ENCODE data around the gene DSCAML1. TPM values are rescaled to one million over a fixed set of nuclear protein-coding genes. Genes with fewer than 3 reads are reported as not detected.
"Not testable (repeated sequence)": the region's sequence is repeated elsewhere in the genome, so short reads cannot be mapped to it uniquely, and the experiment has no call there.

DSCAML1 gene
- total RNA-seq, 4 donors from 2014 or later, result 0.29 to 29.1 (median 3.4) TPM

DNA sequence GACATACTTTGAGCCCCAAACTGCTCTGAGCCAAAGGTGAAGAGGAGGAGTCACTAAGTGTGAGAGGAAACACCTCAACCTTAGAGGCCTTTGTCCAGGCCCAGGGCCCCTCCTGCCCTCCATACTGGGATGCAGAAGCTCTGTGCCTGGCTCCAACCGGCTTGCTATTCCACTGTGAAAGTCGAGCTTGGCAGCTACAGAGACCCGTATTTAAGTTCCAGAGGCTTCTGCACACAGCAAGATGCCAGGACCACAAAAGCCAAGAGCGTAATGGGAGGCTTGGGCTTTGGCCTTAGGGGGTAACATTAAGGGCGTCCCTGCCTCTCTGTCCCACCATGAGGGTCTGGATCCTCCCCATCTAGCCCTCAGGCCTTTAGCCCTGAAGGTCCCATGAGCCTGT lies 31.9 kb downstream of the DSCAML1 start:
- Histone ChIP-seq H3K4me1 (no peaks in the 10 kb centered on the region), H3K36me3 (no peaks in the 10 kb centered on the region), H3K27me3 (no peaks in the 10 kb centered on the region), H3K9me3 (no peaks in the 10 kb centered on the region), H3K4me3 (no peak overlapping the region), H3K27ac (no peak overlapping the region)
- intact Hi-C loops (cut with DNase I; ENCODE audit: low total_unique reads), result no loop called here
- TF ChIP-seq, protein P1, sequence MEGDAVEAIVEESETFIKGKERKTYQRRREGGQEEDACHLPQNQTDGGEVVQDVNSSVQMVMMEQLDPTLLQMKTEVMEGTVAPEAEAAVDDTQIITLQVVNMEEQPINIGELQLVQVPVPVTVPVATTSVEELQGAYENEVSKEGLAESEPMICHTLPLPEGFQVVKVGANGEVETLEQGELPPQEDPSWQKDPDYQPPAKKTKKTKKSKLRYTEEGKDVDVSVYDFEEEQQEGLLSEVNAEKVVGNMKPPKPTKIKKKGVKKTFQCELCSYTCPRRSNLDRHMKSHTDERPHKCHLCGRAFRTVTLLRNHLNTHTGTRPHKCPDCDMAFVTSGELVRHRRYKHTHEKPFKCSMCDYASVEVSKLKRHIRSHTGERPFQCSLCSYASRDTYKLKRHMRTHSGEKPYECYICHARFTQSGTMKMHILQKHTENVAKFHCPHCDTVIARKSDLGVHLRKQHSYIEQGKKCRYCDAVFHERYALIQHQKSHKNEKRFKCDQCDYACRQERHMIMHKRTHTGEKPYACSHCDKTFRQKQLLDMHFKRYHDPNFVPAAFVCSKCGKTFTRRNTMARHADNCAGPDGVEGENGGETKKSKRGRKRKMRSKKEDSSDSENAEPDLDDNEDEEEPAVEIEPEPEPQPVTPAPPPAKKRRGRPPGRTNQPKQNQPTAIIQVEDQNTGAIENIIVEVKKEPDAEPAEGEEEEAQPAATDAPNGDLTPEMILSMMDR (IDR thresholded peaks at IDR 0.05), result no peak
- DNase-seq, result no peak

DNA sequence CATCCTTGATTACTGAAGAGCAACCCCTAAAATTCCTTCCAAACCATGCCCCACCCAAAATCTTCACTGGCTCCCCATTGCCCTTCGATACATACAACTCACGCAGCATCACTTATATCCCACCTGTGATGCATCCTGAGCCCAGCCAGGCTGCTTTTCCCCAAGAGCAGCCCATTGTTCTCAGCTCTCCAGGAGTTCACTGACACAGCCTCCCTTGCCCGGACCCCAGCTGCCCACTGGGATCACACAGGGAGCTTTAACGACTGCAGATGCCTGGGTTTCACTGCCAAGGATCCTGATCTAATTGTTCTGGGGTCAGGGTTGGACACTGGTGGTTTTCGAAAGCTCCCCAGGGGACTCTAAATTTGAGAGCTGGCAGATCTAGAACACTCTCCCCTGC lies 33.6 kb downstream of the DSCAML1 start:
- H3K4me1 ChIP-seq; H3K9me3 ChIP-seq; H3K4me3 ChIP-seq; H3K27ac ChIP-seq; DNase-seq; H3K27me3 ChIP-seq; intact Hi-C loops (cut with DNase I; ENCODE audit: low total_unique reads); H3K36me3 ChIP-seq: not testable (repeated sequence)

DNA sequence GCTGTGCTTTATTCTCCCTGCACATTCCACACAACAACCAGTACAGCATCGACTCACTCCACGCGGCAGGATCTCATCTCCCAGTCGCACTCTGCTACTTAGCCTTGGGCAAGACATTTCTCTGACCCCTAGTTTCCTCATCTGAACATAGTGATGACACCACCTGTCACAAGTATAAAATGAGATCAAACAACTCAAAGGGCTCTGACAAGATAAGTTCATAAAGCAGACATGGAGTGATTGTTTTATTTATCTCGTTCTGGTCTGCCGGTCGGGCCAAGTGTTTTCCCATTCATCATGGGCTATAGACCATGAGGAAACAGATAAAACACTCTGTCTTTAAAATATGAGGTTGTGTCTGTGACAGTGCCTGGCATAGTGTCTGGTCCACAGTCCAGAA lies 35.0 kb downstream of the DSCAML1 start:
- no peaks in the 10 kb centered on the region for H3K4me1 ChIP-seq
- intact Hi-C loops (cut with DNase I; ENCODE audit: low total_unique reads), result no loop called here
- no peak for DNase-seq
- no peak overlapping the region for H3K4me3 ChIP-seq
- H3K9me3 ChIP-seq, result no peaks in the 10 kb centered on the region
- H3K27me3 ChIP-seq, result no peaks in the 10 kb centered on the region
- no peak overlapping the region for H3K27ac ChIP-seq
- H3K36me3 ChIP-seq, result no peaks in the 10 kb centered on the region
- TF ChIP-seq, protein P1 (IDR thresholded peaks at IDR 0.05), result no peak
- TF ChIP-seq POLR2A (IDR thresholded peaks at IDR 0.05), result no peak

DNA sequence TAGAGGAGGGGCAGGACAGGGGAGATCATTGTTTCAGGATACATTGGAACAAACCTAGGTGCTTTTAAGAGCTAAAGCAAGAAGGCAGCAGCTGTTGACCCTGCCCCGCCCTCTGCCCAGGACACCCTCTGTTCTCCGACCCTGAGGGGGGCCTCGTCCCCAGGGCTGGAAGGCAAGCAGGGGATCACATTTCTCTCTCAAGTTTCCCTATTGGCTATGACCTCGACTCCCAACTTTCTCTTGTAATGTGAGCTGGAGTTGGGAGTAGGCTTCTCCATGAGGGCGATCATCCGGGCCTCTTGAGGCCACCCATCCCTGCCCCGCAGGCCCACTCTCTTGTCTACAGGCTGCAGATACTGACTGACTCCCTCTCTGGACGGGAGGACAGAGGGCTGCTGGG lies 37.7 kb downstream of the DSCAML1 start:
- no peaks in the 10 kb centered on the region for H3K4me1 ChIP-seq
- no peaks in the 10 kb centered on the region for H3K9me3 ChIP-seq
- H3K36me3 ChIP-seq, result no peaks in the 10 kb centered on the region
- no peak overlapping the region for H3K4me3 ChIP-seq
- no peak for DNase-seq
- no peaks in the 10 kb centered on the region for H3K27me3 ChIP-seq
- no peak for TF ChIP-seq POLR2A (IDR thresholded peaks at IDR 0.05)
- TF ChIP-seq, protein P1 (IDR thresholded peaks at IDR 0.05), result no peak
- no peak overlapping the region for H3K27ac ChIP-seq
- intact Hi-C loops (cut with DNase I; ENCODE audit: low total_unique reads), result no loop called here

DNA sequence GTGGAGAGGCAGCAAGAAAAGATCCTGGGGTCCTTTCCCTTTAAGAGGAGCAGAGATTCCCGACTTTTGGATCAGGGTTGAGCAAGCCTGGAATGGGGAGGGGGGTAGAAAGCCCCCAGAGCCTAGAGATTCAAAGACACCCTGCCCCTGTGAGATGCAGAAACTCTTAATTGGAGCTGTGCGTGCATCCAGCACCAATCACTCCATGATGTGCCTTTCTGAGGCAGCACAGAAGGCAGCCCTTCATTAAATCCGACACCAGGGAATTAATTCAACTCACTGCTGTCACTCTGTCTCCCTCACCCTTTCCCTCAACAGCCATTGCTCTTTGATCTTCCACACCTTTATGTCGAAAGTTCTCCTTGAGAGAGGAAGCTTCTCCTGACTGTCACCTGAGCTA lies 43.0 kb downstream of the DSCAML1 start:
- Histone ChIP-seq H3K9me3 (no peaks in the 10 kb centered on the region), H3K4me3 (no peak overlapping the region), H3K27ac (no peak overlapping the region), H3K27me3 (no peaks in the 10 kb centered on the region), H3K4me1 (no peaks in the 10 kb centered on the region), H3K36me3 (no peaks in the 10 kb centered on the region)
- no peak for TF ChIP-seq POLR2A (IDR thresholded peaks at IDR 0.05)
- TF ChIP-seq, protein P1 (IDR thresholded peaks at IDR 0.05), result no peak
- intact Hi-C loops (cut with DNase I; ENCODE audit: low total_unique reads), result no loop called here
- no peak for DNase-seq

DNA sequence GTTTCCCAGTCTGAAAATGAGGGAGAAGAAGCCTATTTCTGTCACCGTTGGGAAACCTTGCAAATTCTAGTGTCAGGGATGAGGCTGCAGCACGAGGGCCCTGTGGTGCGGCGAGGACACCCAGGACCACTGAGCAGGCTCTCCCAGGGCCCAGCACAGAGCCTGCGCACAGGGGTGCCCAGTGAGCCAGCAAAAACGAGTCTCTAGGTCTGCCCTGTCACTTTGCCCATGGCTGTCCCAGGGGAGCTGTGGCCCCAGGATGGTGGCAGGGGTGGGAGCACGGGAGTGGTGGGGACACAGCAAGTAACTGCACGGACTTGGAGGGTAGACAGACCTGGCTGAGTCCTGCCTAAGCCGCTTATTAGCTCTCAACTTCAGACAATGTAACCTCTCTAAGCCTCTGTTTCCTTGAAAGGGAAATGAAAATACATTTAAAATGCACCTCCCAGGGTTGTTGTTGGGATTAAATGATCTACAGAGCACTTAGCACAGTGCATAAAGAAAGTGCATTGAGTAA lies 44.2 kb downstream of the DSCAML1 start:
- no peaks in the 10 kb centered on the region for H3K27me3 ChIP-seq
- intact Hi-C loops (cut with DNase I; ENCODE audit: low total_unique reads), result no loop called here
- no peaks in the 10 kb centered on the region for H3K9me3 ChIP-seq
- H3K36me3 ChIP-seq, result no peaks in the 10 kb centered on the region
- H3K4me3 ChIP-seq, result no peak overlapping the region
- no peak for DNase-seq
- no peaks in the 10 kb centered on the region for H3K4me1 ChIP-seq
- H3K27ac ChIP-seq, result no peak overlapping the region
- no peak for TF ChIP-seq POLR2A (IDR thresholded peaks at IDR 0.05)
- TF ChIP-seq, protein P1 (IDR thresholded peaks at IDR 0.05), result no peak

Measured in uterus (tissue), 4 donors.